SK-N-SH treated with all-trans-retinoic acid at 6 μM for 48 hours (cell line): ENCODE data around the gene TTC7B.

ENCODE experiments used
- ATAC-seq: fragments of 200-7000 bp; cut with Tn5 transposase; 3 replicates; pipeline ENCODE4 v1.9.1; 2020; ENCODE audit warnings: mild to moderate bottlenecking, moderate library complexity
- ARNTL ChIP-seq: fragments of 450-650 bp; formaldehyde crosslinking; IDR thresholded peaks from 2 replicates; pipeline ENCODE4 v1.5.0; 2020; ENCODE audit warnings: low read depth, mild to moderate bottlenecking, moderate library complexity, borderline replicate concordance
- BACH2 ChIP-seq: fragments of 250-450 bp; sonication (Bioruptor Pico); IDR thresholded peaks from 2 replicates; pipeline ENCODE4 v1.9.0; 2021; ENCODE audit warnings: mild to moderate bottlenecking, borderline replicate concordance
- CSDC2 ChIP-seq: fragments of 250-450 bp; sonication (Bioruptor Pico); IDR thresholded peaks from 2 replicates; pipeline ENCODE4 v1.5.0; 2020; ENCODE audit warnings: mild to moderate bottlenecking, moderate library complexity
- ESRRG ChIP-seq: fragments of 250-450 bp; sonication (Bioruptor Pico); IDR thresholded peaks from 2 replicates; pipeline ENCODE4 v1.6.1; 2021; ENCODE audit warnings: mild to moderate bottlenecking
- GLIS3 ChIP-seq: fragments of 250-450 bp; sonication (Bioruptor Pico); IDR thresholded peaks from 2 replicates; pipeline ENCODE4 v1.5.0; 2020; ENCODE audit warnings: mild to moderate bottlenecking, moderate library complexity
- OSR1 ChIP-seq: fragments of 250-450 bp; sonication (Bioruptor Pico); IDR thresholded peaks from 2 replicates; pipeline ENCODE4 v1.8.0; 2022; ENCODE audit warnings: moderate library complexity, mild to moderate bottlenecking, inconsistent platforms
- PPARA ChIP-seq: fragments of 250-450 bp; sonication (Bioruptor Pico); IDR thresholded peaks from 2 replicates; pipeline ENCODE4 v1.5.0; 2020; ENCODE audit warnings: mild to moderate bottlenecking, borderline replicate concordance
- RARB ChIP-seq: fragments of 250-450 bp; sonication (Bioruptor Pico); IDR thresholded peaks from 2 replicates; pipeline ENCODE4 v1.8.0; 2021; ENCODE audit warnings: mild to moderate bottlenecking, moderate library complexity
- SNAI2 ChIP-seq: fragments of 250-450 bp; sonication (Bioruptor Pico); IDR thresholded peaks from 2 replicates; pipeline ENCODE4 v1.5.0; 2020; ENCODE audit warnings: mild to moderate bottlenecking, moderate library complexity
- TCF4 ChIP-seq: fragments of 250-450 bp; sonication (Bioruptor Pico); IDR thresholded peaks from 2 replicates; pipeline ENCODE4 v1.8.0; 2021; ENCODE audit warnings: mild to moderate bottlenecking, moderate library complexity, borderline replicate concordance
- ZC3H10 ChIP-seq: fragments of 250-450 bp; sonication (Bioruptor Pico); IDR thresholded peaks from 2 replicates; pipeline ENCODE4 v1.5.1; 2021; ENCODE audit warnings: mild to moderate bottlenecking, moderate library complexity
- ZFP3 ChIP-seq: fragments of 250-450 bp; sonication (Bioruptor Pico); IDR thresholded peaks from 2 replicates; pipeline ENCODE4 v1.5.0; 2020; ENCODE audit warnings: mild to moderate bottlenecking, moderate library complexity
- ZNF565 ChIP-seq: fragments of 450-650 bp; formaldehyde crosslinking; conservative IDR thresholded peaks from 2 replicates; pipeline ENCODE4 v1.5.0; 2020; ENCODE audit warnings: low read depth, mild to moderate bottlenecking, moderate library complexity
- ZNF8 ChIP-seq: fragments of 450-650 bp; formaldehyde crosslinking; IDR thresholded peaks from 2 replicates; pipeline ENCODE4 v1.5.0; 2020; ENCODE audit warnings: mild to moderate bottlenecking, moderate library complexity
- TF ChIP-seq, protein P1 (sequence below): fragments of 250-450 bp; sonication (Bioruptor Pico); IDR thresholded peaks from 2 replicates; pipeline ENCODE4 v1.8.0; 2020; ENCODE audit warnings: mild to moderate bottlenecking, moderate library complexity, borderline replicate concordance
- TF ChIP-seq, protein P2 (sequence below): fragments of 250-450 bp; sonication (Bioruptor Pico); IDR thresholded peaks from 2 replicates; pipeline ENCODE4 v1.5.1; 2020; ENCODE audit warnings: low read depth, mild to moderate bottlenecking, moderate library complexity
- TF ChIP-seq, protein P3 (sequence below): fragments of 250-450 bp; sonication (Bioruptor Pico); IDR thresholded peaks from 2 replicates; pipeline ENCODE4 v1.5.1; 2021; ENCODE audit warnings: mild to moderate bottlenecking, moderate library complexity
- TF ChIP-seq, protein P4 (sequence below): fragments of 250-450 bp; sonication (Bioruptor Pico); IDR thresholded peaks from 2 replicates; pipeline ENCODE4 v1.5.0; 2020; ENCODE audit warnings: mild to moderate bottlenecking, moderate library complexity

TTC7B gene

DNA sequence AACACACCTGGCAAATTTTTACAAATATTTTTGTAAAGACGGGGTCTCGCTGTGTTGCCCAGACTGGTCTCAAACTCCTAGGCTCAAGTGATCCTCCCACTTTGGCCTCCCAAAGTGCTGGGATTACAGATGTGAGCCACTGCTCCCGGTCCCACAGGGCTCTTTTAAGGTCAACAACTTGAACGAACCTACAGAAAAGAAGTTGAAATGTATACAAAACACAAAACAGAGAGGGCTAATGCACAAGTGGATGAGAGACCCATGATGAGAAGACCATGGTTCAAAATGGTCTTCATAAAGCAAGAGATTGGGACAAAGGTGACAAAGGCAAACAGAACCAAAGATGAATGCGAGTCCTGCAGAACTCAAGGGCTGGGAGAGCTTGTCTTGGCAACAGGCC is 328.0 kb downstream of the TTC7B start:
- ATAC-seq = no peak
- no peak for TF ChIP-seq ZNF565 (CRISPR knock-in tag)
- TF ChIP-seq ARNTL (CRISPR knock-in tag) = no peak
- no peak for TF ChIP-seq ZC3H10 (CRISPR knock-in tag)

DNA sequence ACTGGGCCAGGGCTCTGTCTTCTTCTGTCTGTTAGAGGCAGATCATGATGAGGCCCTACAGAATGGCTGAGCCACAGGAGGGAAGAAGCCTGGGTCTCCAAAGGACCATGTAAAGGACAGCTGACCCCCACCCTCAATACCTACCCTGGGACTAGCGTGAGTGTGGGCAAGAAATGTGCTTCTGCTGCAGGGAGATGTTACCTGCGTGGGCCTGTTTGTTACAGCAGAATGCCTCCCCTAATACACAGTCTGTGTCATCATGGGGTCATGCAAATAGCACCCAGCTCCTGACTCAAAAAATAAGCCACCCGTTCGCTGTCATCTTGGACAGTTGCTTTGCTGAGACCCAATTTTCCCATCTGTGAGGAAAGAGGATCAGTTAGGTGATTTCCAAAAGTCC is 328.8 kb downstream of the TTC7B start:
- TF ChIP-seq PPARA (CRISPR knock-in tag) (no peak), OSR1 (no peak), ZC3H10 (CRISPR knock-in tag) (no peak), ESRRG (no peak), RARB (CRISPR knock-in tag) (no peak), SNAI2 (CRISPR knock-in tag) (no peak), GLIS3 (no peak)
- TF ChIP-seq, protein P1, sequence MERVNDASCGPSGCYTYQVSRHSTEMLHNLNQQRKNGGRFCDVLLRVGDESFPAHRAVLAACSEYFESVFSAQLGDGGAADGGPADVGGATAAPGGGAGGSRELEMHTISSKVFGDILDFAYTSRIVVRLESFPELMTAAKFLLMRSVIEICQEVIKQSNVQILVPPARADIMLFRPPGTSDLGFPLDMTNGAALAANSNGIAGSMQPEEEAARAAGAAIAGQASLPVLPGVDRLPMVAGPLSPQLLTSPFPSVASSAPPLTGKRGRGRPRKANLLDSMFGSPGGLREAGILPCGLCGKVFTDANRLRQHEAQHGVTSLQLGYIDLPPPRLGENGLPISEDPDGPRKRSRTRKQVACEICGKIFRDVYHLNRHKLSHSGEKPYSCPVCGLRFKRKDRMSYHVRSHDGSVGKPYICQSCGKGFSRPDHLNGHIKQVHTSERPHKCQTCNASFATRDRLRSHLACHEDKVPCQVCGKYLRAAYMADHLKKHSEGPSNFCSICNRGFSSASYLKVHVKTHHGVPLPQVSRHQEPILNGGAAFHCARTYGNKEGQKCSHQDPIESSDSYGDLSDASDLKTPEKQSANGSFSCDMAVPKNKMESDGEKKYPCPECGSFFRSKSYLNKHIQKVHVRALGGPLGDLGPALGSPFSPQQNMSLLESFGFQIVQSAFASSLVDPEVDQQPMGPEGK (CRISPR knock-in tag) = no peak
- TF ChIP-seq, protein P2, sequence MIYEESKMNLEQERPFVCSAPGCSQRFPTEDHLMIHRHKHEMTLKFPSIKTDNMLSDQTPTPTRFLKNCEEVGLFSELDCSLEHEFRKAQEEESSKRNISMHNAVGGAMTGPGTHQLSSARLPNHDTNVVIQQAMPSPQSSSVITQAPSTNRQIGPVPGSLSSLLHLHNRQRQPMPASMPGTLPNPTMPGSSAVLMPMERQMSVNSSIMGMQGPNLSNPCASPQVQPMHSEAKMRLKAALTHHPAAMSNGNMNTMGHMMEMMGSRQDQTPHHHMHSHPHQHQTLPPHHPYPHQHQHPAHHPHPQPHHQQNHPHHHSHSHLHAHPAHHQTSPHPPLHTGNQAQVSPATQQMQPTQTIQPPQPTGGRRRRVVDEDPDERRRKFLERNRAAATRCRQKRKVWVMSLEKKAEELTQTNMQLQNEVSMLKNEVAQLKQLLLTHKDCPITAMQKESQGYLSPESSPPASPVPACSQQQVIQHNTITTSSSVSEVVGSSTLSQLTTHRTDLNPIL (CRISPR knock-in tag) = no peak
- no peak for ATAC-seq

DNA sequence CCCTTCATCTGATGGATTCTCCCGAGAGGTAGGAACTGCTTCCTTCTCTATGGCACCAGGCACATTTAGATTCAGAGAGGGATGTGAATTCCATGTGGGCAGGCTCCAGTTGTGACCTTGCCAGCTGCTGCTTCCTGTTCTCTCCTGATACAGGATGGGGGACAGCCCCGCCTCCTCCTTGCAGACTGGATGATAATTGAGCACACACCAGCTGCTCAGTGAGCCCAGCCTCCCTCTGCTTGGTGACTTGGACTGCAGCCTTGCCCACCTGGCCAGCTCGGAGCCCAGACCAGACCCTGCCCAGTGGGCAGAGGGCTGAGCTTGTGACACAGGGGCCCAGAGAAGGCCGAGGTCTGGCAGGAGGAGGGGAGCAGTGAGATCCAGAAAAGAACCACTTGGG is 329.2 kb downstream of the TTC7B start:
- peak; percentile 46; the same call in 1 of the 3 replicates for ATAC-seq
- TF ChIP-seq CSDC2 (CRISPR knock-in tag) (no peak), RARB (CRISPR knock-in tag) (no peak), BACH2 (CRISPR knock-in tag) (no peak), ZFP3 (CRISPR knock-in tag) (no peak), ZC3H10 (CRISPR knock-in tag) (no peak), ZNF8 (no peak), PPARA (CRISPR knock-in tag) (no peak), TCF4 (CRISPR knock-in tag) (peak; percentile 58; the same call in 1 of the 2 replicates), OSR1 (no peak)
- TF ChIP-seq, protein P3, sequence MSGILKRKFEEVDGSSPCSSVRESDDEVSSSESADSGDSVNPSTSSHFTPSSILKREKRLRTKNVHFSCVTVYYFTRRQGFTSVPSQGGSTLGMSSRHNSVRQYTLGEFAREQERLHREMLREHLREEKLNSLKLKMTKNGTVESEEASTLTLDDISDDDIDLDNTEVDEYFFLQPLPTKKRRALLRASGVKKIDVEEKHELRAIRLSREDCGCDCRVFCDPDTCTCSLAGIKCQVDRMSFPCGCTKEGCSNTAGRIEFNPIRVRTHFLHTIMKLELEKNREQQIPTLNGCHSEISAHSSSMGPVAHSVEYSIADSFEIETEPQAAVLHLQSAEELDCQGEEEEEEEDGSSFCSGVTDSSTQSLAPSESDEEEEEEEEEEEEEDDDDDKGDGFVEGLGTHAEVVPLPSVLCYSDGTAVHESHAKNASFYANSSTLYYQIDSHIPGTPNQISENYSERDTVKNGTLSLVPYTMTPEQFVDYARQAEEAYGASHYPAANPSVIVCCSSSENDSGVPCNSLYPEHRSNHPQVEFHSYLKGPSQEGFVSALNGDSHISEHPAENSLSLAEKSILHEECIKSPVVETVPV (CRISPR knock-in tag) = no peak
- TF ChIP-seq, protein P1 (CRISPR knock-in tag) = no peak
- TF ChIP-seq, protein P4, sequence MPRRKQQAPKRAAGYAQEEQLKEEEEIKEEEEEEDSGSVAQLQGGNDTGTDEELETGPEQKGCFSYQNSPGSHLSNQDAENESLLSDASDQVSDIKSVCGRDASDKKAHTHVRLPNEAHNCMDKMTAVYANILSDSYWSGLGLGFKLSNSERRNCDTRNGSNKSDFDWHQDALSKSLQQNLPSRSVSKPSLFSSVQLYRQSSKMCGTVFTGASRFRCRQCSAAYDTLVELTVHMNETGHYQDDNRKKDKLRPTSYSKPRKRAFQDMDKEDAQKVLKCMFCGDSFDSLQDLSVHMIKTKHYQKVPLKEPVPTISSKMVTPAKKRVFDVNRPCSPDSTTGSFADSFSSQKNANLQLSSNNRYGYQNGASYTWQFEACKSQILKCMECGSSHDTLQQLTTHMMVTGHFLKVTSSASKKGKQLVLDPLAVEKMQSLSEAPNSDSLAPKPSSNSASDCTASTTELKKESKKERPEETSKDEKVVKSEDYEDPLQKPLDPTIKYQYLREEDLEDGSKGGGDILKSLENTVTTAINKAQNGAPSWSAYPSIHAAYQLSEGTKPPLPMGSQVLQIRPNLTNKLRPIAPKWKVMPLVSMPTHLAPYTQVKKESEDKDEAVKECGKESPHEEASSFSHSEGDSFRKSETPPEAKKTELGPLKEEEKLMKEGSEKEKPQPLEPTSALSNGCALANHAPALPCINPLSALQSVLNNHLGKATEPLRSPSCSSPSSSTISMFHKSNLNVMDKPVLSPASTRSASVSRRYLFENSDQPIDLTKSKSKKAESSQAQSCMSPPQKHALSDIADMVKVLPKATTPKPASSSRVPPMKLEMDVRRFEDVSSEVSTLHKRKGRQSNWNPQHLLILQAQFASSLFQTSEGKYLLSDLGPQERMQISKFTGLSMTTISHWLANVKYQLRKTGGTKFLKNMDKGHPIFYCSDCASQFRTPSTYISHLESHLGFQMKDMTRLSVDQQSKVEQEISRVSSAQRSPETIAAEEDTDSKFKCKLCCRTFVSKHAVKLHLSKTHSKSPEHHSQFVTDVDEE = 0 out of 2 replicates have a peak, but pooled peaks have one; percentile 29
- TF ChIP-seq, protein P2 (CRISPR knock-in tag) = no peak
- TF ChIP-seq, all 23 proteins: peak for 2
